Sigmoid colon (tissue), 7 donors: ENCODE measurements around the gene NUDT22. TPM values are rescaled to one million over a fixed set of nuclear protein-coding genes. Genes with fewer than 3 reads are reported as not detected.

Source experiments
- DNase-seq: peaks from one replicate; pipeline ENCODE4 v3.0.0-alpha.2; 2019
- H3K27ac ChIP-seq, 4 donors: fragments of 200-600 bp; sonication (generic); one replicate each; pipeline ENCODE4 v1.5.1; 2016 to 2019; ENCODE audit warnings: mild to moderate bottlenecking in 1 of 4
- H3K27me3 ChIP-seq, 3 donors: fragments of 200-600 bp; sonication (generic); one replicate each; pipeline ENCODE4 v1.5.1; 2019; ENCODE audit warnings: mild to moderate bottlenecking in 1 of 3
- H3K36me3 ChIP-seq, 4 donors: fragments of 200-600 bp; sonication (generic); one replicate each; pipeline ENCODE4 v1.5.1; 2016 to 2019
- H3K4me1 ChIP-seq, 4 donors: fragments of 200-600 bp; sonication (generic); one replicate each; pipeline ENCODE4 v1.5.1; 2017 to 2019
- H3K4me3 ChIP-seq, 4 donors: fragments of 200-600 bp; sonication (generic); one replicate each; pipeline ENCODE4 v1.5.1; 2017 to 2019; ENCODE audit warnings: mild to moderate bottlenecking in 2 of 4, moderate library complexity in 1 of 4
- H3K9me3 ChIP-seq, 4 donors: fragments of 200-600 bp in 3 of 4; sonication (generic) in 3 of 4; one replicate each; pipeline versions ENCODE4 v1.5.1 to v1.6.1; 2013 to 2019
- EP300 ChIP-seq, 4 donors: sonication (generic); formaldehyde crosslinking; IDR thresholded peaks; one replicate each; pipeline ENCODE4 v1.6.1; 2017; ENCODE audit warnings: antibody characterized with exemption in 4 of 4
- POLR2A ChIP-seq, 2 donors: fragments of 450-650 bp; IDR thresholded peaks; one replicate each; pipeline ENCODE4 v1.6.1; 2016; ENCODE audit warnings: antibody characterized with exemption in 2 of 2, mild to moderate bottlenecking in 2 of 2, moderate library complexity in 2 of 2
- POLR2AphosphoS5 ChIP-seq, 4 donors: sonication (generic); formaldehyde crosslinking; IDR thresholded peaks; one replicate each; pipeline ENCODE4 v1.6.1; 2017; ENCODE audit warnings: antibody characterized with exemption in 4 of 4
- WGBS, 2 donors: extraction: QIAGEN DNeasy Blood & Tissue Kit; methylation state at CpG; one replicate each; pipeline ENCODE4 v1.1.7; 2013; 5-methylcytosine and 5-hydroxymethylcytosine counted together
- intact Hi-C: fragments of 100-400 bp; cut with DNase I; formaldehyde crosslinking; loops from one replicate; pipeline ENCODE4 v1.15.1; 2023
- polyA plus RNA-seq, 3 donors: library from polyadenylated mRNA; stranded (reverse); fragments of 200-250 nt; gene quantifications; one replicate each; pipeline ENCODE4 v1.2.3, GENCODE V29; 2013
- total RNA-seq, 4 donors: library from RNA; depleted of rRNA; stranded (reverse); fragments of >200 nt; gene quantifications; one replicate each; pipeline ENCODE4 v1.1.0, GENCODE V29; 2016
- TF ChIP-seq, protein P1 (sequence below), 4 experiments: fragments of 450-650 bp in 3 of 4; fragments of 200-600 bp in 1 of 4; IDR thresholded peaks; one replicate each; pipeline ENCODE4 v1.5.1; 2016 to 2019; ENCODE audit warnings: antibody characterized with exemption in 4 of 4, mild to moderate bottlenecking in 3 of 4, moderate library complexity in 2 of 4
- donor health status: healthy with polysubstance abuse.
- donor health status: Bipolar disorder and iron deficiency.
- donor health status: healthy.

Gene NUDT22
- total and polyA plus RNA-seq, 7 donors = 41.4 to 130 (median 64.8) TPM

DNA sequence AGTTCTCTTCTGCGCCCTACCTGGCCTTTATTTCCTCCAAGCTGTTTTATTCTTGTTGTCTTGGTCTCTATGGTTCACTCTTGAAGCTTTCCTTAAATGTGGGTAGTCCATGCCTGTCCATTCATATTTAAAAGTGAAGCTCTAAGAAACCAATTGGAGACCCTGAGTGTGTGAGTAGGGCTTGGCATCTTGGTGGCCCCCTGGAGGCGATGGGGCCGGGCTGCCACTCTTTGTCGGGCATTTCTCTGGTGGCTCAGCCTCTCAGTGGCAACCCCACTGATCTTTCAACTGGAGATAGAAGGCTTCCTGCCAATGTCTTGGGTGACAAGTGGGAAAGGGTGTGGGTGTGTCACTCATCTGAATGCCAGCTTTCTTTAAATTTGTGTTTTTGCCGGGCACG is 9.2 kb upstream of the NUDT22 start:
- H3K9me3 ChIP-seq = no peaks in the 10 kb centered on the region
- no peak overlapping the region for H3K27ac ChIP-seq
- TF ChIP-seq POLR2A (IDR thresholded peaks at IDR 0.05) = no peak
- no peak for TF ChIP-seq POLR2AphosphoS5 (IDR thresholded peaks at IDR 0.05)
- TF ChIP-seq, protein P1, sequence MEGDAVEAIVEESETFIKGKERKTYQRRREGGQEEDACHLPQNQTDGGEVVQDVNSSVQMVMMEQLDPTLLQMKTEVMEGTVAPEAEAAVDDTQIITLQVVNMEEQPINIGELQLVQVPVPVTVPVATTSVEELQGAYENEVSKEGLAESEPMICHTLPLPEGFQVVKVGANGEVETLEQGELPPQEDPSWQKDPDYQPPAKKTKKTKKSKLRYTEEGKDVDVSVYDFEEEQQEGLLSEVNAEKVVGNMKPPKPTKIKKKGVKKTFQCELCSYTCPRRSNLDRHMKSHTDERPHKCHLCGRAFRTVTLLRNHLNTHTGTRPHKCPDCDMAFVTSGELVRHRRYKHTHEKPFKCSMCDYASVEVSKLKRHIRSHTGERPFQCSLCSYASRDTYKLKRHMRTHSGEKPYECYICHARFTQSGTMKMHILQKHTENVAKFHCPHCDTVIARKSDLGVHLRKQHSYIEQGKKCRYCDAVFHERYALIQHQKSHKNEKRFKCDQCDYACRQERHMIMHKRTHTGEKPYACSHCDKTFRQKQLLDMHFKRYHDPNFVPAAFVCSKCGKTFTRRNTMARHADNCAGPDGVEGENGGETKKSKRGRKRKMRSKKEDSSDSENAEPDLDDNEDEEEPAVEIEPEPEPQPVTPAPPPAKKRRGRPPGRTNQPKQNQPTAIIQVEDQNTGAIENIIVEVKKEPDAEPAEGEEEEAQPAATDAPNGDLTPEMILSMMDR (IDR thresholded peaks at IDR 0.05) = no peak
- TF ChIP-seq EP300 (IDR thresholded peaks at IDR 0.05) = no peak
- no peaks in the 10 kb centered on the region for H3K4me1 ChIP-seq
- H3K27me3 ChIP-seq = no peaks in the 10 kb centered on the region
- peaks cover 0 to 13% (median 0%) of the 10 kb centered on the region in 4 donors for H3K36me3 ChIP-seq
- WGBS, 2 donors = 86% methylated on average over 6 of the region's 6 CpGs
- no peak for DNase-seq
- no peak overlapping the region for H3K4me3 ChIP-seq
- intact Hi-C loops = no loop called here

DNA sequence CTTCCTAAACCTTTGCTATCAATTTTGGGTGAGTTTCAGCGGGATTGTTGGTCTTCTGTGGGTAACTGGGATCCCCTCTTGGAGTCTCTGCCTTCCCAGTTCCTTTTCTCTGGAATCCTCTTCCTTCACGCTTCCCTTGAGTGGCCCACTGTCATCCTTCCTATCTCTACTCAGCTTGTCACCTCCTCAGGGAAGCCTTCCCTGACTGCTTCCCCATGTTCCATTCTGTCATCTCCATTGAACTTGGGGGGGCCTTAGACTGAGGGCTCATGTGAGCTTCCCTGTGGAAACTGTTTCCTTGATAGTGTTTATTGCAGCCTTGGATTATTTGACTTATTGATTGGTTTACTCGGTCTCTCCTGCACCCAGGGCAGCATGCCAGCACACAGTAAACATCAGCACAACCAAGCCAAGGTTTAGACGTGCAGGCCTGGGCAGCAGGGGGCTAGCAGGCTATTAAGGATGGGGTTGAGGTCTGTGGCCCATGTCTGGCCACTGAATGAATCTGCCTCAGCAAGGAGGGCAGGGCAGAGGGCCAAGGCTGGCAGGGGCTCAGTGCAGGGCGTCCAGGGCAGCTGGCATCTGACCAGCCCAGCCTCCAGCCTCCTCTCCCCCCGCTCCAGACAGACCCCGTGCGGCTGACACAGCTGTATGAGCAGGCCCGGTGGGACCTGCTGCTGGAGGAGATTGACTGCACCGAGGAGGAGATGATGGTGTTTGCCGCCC is 7.3 kb upstream of the NUDT22 start:
- DNase-seq = no peak
- H3K27me3 ChIP-seq = no peaks in the 10 kb centered on the region
- H3K4me1 ChIP-seq = no peaks in the 10 kb centered on the region
- TF ChIP-seq, protein P1 (IDR thresholded peaks at IDR 0.05) = no peak
- TF ChIP-seq POLR2A (IDR thresholded peaks at IDR 0.05) (no peak), POLR2AphosphoS5 (IDR thresholded peaks at IDR 0.05) (no peak), EP300 (IDR thresholded peaks at IDR 0.05) (no peak)
- peaks cover 0 to 14% (median 0%) of the 10 kb centered on the region in 4 donors for H3K36me3 ChIP-seq
- 65 to 83% methylated on average over 11 of the region's 11 CpGs for WGBS, 2 donors
- intact Hi-C loops = no loop called here
- no peak overlapping the region for H3K27ac ChIP-seq
- H3K4me3 ChIP-seq = no peak overlapping the region
- no peaks in the 10 kb centered on the region for H3K9me3 ChIP-seq

DNA sequence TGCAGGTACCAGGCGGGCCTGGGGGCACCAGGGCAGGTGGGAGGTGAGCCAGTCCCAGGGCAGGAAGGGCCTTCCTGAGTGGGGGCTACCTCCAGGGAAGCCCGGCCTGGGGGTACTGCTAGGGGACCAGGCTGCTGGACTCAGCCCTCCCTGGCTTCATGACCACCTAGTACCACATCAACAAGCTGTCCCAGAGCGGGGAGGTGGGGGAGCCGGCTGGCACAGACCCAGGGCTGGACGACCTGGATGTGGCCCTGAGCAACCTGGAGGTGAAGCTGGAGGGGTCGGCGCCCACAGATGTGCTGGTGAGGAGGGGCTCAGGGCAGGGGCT is 6.8 kb upstream of the NUDT22 start:
- no peak for DNase-seq
- 86 to 93% methylated on average over 7 of the region's 7 CpGs for WGBS, 2 donors
- intact Hi-C loops = no loop called here

DNA sequence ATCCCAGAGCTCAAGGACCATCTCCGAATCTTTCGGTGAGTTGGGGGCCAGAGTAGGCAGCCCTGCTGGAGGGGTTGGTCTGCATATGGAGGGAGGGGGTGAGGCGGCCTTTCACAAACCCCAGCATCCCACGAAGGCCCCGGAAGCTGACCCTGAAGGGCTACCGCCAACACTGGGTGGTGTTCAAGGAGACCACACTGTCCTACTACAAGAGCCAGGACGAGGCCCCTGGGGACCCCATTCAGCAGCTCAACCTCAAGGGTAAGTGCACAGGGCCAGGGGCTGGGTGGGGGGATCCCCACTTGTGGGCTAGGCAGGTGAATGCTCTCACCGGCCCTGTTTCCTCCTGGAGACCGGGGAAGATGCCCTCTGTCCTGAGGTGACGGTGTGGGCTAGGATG is 6.3 kb upstream of the NUDT22 start:
- H3K4me1 ChIP-seq = peaks cover 0 to 2% (median under 1%) of the 10 kb centered on the region in 4 donors
- H3K9me3 ChIP-seq = no peaks in the 10 kb centered on the region
- no peak overlapping the region for H3K4me3 ChIP-seq
- no peak overlapping the region for H3K27ac ChIP-seq
- TF ChIP-seq EP300 (IDR thresholded peaks at IDR 0.05) = no peak
- TF ChIP-seq POLR2A (IDR thresholded peaks at IDR 0.05) = no peak
- TF ChIP-seq, protein P1 (IDR thresholded peaks at IDR 0.05) = no peak
- no peak for TF ChIP-seq POLR2AphosphoS5 (IDR thresholded peaks at IDR 0.05)
- intact Hi-C loops = no loop called here
- H3K27me3 ChIP-seq = no peaks in the 10 kb centered on the region
- 91 to 95% methylated on average over 10 of the region's 10 CpGs for WGBS, 2 donors
- H3K36me3 ChIP-seq = peaks cover 0 to 21% (median 0%) of the 10 kb centered on the region in 4 donors
- no peak for DNase-seq

More for the DNA sequence above, 6.8 kb upstream of the NUDT22 start:
- H3K27me3 ChIP-seq = no peaks in the 10 kb centered on the region
- TF ChIP-seq POLR2AphosphoS5 (IDR thresholded peaks at IDR 0.05) (no peak), EP300 (IDR thresholded peaks at IDR 0.05) (no peak)
- H3K4me1 ChIP-seq = no peaks in the 10 kb centered on the region
- no peaks in the 10 kb centered on the region for H3K9me3 ChIP-seq
- H3K4me3 ChIP-seq = no peak overlapping the region
- peaks cover 0 to 19% (median 0%) of the 10 kb centered on the region in 4 donors for H3K36me3 ChIP-seq
- no peak overlapping the region for H3K27ac ChIP-seq

DNA sequence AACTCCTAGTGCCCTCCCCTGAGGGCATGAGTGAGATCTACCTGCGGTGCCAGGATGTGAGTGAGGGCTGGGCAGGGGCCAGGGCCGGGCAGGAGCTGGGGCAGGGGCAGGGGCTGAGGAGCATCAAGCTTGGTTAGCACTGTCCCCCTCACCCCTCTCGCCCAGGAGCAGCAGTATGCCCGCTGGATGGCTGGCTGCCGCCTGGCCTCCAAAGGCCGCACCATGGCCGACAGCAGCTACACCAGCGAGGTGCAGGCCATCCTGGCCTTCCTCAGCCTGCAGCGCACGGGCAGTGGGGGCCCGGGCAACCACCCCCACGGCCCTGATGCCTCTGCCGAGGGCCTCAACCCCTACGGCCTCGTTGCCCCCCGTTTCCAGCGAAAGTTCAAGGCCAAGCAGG is 5.8 kb upstream of the NUDT22 start:
- WGBS, 2 donors = 91 to 92% methylated on average over 17 of the region's 17 CpGs
- Histone ChIP-seq H3K27me3 (no peaks in the 10 kb centered on the region), H3K9me3 (no peaks in the 10 kb centered on the region), H3K36me3 (peaks cover 0 to 21% (median 0%) of the 10 kb centered on the region in 4 donors), H3K4me3 (no peak overlapping the region), H3K27ac (no peak overlapping the region), H3K4me1 (peaks cover 0 to 7% (median 6%) of the 10 kb centered on the region in 4 donors)
- TF ChIP-seq POLR2A (IDR thresholded peaks at IDR 0.05) (no peak), EP300 (IDR thresholded peaks at IDR 0.05) (no peak), POLR2AphosphoS5 (IDR thresholded peaks at IDR 0.05) (no peak)
- TF ChIP-seq, protein P1 (IDR thresholded peaks at IDR 0.05) = no peak
- DNase-seq = no peak
- intact Hi-C loops = no loop called here
